HG03378 (cell line): ENCODE measurements around the gene TRNAU1AP.
"Not testable (repeated sequence)": the region's sequence is repeated elsewhere in the genome, so short reads cannot be mapped to it uniquely, and the experiment has no call there.

ENCODE experiments used
- ATAC-seq: cut with Tn5 transposase; IDR thresholded peaks from one replicate; pipeline ENCODE4 v1.9.1; 2021; ENCODE audit warnings: mild to moderate bottlenecking, moderate library complexity; ENCODE audit not compliant: unreplicated experiment

TRNAU1AP gene

DNA sequence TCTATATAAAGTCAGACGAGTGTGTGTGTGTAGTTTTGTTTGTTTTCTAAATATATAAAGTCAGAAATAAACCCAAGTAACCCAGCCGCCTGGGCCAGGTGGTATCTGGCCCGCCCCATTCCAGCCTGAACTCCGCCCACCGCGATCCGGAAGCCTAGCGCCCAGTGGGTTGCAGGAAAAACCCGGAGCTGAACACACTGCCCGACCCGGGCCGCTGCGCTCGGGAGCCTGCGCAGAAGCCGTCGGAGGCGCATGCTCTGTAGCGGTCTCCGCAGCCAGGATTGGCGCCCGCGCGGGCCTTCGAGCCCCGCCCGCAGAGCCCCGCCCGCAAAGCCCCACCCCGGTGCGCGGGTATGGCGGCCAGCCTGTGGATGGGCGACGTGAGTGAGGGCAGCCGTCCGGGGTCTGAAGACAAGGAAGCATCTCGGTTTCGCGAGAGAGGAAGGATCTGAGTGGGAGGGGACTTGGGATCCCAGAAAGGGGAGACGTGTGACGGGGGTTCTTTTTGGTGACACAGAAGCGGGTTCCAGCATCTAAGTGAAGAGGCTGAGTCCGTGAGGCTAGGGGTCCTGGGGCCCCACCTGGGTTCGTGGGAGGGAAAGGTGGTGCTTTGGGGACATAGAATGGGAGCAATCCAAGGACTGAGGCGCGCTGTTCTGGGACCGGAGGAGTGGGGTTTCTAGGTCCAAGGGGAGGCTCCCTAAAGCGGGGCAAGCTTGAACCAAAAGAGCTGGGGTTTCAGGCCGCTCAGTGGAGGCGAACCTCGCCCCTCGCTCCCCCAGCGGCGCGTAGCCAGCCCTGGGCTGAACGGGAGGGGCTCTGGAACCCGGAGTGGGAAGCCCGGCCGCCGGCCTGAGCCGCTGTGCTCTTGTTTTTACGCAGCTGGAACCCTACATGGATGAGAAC, at the start of gene TRNAU1AP:
TRNAU1AP (plus strand) TSS at position 328 of the 906 bp plus-strand sequence; CDS start at position 354, 26 bp downstream.
- ATAC-seq = peak; percentile 89

DNA sequence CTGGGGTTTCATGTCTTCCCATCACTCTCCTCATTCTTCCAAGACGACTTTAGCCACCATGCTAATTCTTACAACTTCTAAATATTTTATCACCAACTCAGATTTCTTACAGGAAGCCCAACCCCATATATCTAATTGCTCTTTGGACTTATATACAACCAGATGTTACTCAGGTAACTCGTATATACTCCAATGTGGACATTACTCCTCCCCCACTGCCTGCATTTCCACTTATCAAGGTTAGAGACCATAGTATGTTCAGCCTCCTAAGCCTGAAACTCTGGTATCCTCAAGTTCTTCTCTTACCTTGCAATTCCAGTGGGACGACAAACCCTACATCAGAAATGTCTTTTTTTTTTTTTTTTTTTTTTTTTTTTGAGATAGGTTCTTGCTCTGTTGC, 49.8 kb upstream of the TRNAU1AP start:
- ATAC-seq = no peak

DNA sequence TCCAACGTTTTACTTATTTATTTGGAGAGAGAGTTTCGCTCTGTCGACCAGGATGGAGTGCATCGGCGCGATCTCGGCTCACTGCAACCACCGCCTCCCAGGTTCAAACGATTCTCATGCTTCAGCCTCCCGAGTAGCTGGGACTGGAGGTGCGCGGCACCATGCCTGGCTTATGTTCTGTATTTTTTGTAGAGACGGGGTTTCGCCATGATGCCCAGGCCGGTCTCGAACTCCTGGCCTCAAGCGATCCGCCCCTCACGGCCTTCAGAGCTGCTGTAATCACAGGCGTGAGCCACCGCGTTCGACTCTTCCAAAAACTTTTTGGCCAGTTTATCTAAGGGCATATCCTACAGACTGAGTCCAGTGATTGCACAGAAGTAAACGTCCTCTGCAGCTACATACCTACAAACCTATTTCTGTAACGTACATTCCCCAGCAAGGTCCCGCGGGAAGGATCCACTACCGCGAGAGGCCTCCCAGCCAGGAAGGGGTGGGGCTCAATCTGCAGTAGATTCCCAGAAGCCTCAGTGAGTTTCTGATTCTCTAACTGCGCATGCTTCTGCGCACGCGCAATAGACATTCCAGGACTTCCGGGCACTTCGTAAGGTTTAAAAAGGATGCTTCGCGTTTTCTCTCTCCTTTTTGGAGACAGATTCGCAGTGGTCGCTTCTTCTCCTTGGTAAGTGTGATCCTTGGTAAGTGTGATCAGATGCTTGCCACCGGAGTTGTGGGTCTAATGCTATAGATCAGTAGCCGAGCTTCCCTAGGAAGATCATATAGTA, 47.3 kb upstream of the TRNAU1AP start, which contains the start of gene RCC1:
RCC1 (plus strand) TSS at position 638 of the 782 bp plus-strand sequence. CDS start 23,824 bp downstream, outside the sequence.
- peak; percentile 69 for ATAC-seq

DNA sequence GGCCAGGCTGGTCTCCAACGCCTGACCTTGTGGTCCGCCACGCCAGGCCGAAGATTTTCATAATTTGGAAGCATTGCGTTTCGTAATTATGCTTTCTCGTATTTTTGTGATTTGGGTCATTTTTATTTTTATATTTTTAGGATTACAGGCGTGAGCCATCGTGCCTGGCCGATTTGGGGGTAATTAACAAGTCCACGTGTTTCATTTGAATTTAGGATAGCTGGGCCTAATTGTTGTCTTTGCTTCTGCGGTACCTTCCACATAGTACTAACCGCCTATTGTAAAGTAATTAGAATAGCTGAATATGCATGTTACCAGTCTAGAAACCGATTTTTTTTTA, 46.0 kb upstream of the TRNAU1AP start:
- ATAC-seq = no peak

DNA sequence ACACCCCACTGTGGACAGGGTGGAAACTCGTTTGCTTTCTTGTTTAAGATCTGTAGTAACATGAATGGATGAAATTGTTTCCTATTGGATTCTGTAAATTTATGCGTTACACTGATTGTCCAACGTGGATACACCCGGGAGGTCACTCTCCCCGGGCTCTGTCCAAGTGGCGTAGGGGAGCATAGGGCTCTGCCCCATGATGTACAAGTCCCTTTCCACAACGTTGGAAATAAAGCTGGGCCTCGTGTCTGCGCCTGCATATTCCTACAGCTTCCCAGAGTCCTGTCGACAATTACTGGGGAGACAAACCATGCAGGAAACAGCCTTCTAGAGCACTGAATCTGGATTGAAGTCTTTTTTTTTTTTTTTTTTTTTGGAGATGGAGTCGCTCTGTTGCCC, 45.6 kb upstream of the TRNAU1AP start:
- ATAC-seq = no peak

DNA sequence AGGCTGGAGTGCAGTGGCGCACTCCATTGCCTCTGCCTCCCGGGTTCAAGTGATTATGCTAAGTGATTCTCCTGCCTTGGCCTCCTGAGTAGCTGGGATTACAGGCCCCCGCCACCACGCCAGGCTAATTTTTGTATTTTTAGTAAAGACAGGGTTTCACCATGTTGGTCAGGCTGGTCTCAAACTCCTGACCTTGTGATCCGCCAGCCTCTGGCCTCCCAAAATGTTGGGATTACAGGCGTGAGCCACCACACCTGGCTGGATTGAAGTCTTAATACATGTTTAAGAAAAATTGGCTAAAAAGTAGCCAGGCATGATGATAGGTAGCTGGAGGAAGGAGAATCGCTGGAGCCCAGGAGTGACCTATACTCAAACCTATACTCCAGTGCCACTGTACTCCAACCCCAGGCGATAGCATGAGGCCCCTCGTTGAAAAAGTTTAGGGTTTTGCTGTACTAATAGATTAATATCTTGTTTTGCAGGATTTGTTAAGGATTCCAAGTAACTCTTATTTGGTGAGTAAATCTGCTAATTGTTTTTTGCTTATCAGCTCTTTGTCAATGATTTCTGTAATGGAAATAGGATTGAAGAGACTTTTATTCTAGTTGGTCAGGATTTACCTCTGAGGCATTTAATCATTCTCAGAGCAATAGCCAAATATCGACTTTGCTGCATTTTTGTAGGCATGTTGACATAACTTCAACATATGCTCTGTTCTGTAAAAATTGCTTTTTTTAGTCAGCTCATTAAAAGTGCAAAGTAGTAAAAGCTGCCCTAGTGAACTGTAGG, 45.0 kb upstream of the TRNAU1AP start:
- no peak for ATAC-seq

DNA sequence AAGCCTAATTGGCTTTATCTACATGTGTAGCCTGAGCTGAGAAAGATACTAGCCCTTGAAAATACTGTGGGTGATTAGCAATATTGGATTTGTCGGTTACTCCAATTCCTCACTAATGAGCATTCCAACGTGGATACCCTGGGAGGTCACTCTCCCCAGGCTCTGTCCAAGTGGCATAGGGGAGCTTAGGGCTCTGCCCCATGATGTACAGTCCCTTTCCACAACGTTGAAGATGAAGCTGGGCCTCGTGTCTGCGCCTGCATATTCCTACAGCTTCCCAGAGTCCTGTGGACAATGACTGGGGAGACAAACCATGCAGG, 44.5 kb upstream of the TRNAU1AP start:
- no peak for ATAC-seq

DNA sequence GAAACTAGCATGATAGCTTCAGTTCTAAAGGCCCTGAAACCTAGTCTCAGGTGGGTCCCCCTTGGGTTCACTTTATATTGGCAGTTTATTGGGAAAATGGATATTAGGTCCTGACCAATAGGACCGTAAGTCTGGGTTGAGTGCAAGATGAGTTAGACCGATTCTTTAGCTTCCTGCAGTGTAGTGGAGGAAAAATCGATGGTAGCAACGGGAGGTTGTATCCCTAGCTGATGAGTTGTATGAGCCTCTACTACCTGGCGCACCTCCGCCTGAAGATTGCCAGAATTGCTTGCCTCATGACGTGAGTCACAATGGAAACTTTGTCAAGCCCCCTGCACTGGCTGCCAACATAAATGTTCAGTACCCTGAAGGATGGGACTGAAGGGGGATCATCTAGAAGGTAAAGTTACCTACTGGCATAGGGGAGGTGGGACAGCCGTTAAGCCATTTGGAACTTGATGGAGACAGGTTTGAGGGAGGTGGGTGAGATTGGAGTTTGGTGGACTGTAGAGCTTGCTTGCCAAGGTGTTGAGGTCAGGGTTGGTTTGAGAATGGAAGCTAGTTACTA, 43.1 kb upstream of the TRNAU1AP start:
- ATAC-seq = no peak

DNA sequence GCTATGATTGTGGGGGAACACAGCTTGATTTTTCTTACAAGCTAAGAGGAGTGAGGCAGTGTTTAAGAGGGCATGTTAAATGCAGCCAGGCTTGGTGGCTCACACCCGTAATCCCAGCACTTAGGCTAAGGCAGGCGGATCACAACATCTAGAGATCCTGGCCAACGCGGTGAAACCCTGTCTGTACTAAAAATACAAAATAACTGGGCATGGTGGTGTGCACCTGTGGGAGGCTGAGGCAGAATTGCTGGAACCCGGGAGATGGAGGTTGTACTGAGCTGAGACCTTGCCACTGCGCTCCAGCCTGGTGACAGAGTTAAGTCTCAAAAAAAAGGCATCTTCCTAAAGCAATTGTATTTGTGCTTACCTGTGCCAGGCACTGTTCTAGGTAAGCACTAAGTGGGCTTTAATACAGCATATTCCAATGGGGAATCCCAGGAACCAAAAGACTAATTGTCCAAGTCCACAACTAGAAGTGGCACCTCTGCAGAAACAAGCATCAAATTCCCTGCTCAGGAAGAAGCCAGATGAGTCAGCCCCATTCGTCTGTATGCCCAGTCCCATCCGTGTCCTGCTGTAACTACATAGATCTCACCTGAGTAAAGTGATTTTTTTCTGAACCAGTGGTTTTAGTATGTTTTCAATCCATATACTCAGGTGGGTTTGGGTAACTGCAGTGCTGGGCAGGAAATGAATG, 42.5 kb upstream of the TRNAU1AP start:
- ATAC-seq = no peak

DNA sequence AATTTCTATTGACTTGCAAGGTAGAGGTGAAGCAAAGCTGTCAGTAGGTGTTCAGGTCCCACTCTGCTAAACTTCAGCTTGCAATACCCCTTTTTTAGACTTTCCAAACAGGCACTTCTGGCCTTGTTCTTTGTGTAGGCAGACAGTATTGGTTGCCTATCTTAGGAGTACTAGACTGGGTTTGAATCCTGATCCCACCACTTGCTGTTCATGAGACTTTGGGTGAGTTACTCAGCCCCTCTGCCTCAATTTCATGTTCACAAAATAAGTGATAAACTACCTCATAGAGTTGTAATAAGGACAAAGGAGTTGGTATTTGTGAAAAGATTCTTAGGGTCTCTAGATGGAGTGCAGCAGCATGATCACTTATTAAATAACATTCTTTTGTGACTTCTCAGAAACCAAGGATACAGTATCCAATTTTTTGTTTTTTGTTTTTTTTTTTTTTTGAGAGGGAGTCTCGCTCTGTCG, 41.9 kb upstream of the TRNAU1AP start:
- no peak for ATAC-seq

DNA sequence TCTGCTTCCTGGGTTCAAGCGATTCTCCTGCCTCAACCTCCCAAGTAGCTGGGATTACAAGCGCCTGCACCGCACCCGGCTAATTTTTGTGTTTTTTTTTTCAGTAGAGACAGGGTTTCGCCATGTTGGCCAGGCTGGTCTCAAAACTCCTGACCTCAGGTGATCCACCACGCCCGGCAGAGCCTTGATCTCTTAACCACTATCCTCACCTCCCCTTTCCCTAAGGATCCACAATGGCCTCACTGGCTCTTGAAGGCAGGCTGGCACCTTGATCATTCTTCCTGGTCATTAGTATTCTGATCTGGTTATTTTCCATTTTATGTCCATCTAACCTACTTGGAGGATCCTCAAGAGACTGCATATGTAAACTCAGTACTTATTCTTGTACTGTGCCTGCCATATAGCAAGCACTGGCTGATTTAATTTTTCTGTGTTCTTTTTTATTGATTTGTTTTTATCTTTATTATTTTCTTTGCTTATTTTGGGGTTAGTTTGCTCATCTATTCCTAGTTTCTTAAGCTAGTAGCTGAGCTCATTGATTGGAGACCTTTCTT, 40.8 kb upstream of the TRNAU1AP start:
- no peak for ATAC-seq

DNA sequence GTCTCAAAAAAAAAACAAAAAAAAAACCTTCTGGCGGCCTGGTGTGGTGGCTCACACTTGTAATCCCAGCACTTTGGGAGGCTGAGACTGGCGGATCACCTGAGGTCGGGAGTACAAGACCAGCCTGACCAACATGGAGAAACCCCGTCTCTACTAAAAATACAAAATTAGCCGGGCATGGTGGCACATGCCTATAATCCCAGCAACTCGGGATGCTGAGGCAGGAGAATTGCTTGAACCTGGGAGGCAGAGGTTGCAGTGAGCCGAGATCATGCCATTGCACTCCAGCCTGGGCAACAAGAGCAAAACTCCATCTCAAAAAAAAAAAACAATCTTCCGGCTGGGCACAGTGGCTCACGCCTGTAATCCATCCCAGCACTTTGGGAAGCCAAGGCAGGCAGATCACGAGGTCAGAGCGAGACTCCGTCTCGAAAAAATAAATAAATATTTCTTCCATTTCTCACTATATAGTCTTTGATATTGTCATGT, 38.4 kb upstream of the TRNAU1AP start:
- not testable (repeated sequence) for ATAC-seq

DNA sequence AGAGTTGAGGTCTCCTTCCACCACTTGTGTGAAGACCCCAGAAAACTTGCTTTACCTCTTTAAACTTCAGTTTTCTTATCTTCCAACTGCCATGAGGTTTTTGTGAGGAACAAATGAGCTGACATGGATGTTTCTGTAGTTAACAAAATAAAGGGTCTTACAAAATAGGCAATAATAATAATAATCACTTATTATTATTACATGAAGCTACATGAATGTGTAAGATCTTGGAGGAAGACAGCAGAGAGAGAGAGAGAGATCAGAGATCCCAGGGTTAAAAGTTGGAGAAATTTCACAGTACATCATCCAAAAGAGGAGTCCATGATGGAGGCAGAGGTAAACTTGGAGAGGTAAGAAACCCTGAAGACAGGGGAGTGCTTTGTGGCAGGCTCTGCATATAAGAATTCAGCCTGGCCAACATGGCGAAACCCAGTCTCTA, 36.3 kb upstream of the TRNAU1AP start:
- ATAC-seq = no peak

DNA sequence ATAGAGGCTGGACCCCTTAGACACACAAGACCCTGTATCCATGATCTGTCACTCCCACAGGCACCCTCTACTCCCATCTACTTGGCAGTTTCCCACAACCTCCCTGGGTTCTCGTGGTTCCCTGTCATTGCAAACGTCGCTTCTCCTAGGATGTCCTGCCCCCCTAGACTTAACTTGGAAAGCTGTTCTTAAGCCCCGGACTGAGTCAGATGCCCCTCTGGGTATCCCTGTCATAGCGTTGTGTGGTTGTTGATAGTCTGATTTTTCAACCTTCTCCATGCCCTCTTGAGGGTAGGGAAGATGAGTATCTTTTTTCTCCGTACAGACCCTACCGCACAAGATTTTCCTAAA, 35.3 kb upstream of the TRNAU1AP start:
- ATAC-seq = no peak

DNA sequence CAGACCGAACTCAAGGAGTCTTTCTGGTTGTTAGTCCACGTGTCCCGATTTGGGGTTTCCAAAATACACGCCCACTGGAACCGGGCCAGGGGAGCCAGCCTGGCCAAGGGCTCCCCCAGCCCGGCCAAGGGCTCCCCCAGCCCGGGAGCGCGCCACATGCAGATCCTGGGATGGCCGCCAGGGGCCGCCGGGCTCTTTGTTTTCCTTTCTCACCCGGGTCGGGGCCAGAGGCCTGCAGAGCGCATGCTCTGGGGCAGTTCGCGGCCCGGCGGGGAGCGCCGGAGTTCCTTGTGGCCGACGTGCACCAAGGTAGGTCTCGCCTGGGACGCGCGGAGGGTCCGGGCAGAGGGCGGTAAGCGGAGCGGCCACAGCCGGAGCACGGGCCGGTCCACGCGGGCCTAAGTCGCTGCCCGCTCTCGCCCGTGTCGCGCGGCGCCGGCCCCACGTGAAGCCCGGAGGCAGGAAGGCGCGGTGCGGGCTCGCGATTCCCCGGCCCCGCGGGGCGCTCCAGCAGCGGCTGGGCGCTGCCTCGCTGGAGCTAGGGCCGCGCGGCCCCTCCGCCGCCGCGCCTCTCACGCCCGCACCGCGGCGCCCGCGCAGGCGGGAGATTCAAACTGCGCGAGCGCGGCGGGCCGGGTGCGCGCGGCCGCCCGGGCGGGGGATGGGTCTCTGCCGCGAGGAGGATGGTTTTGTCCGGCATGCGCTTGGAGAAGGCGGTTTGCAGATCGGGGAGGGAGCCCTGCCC, 34.7 kb upstream of the TRNAU1AP start:
- ATAC-seq = peak; percentile 65

DNA sequence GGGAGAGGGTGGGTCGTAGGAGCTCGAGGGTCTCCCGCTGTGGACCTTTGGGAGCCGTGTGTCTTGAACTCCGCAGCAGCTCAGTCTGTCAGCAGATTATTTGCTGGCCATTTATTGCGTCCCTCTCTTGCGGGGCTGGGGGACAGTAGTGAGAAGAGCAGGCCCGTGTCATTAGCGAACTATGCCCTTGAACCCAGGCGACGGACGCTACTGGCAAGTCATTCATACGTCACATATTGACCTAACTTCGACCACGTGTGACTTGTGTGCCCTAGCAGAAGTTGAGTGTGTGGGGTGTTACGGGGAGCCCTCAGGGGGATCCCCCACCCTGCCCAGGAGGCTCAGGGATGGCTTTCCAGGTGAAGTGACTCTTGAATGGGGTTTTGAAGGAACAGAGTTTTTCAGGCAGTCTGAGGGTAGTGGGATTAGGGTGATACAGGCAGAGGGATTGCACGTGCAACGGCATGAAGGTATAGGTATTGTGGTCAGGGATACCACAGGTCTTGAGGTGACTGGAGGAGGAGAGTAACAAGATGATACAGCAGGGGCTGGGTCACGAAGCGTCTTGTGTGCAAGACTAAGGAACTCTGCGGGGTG, 34.0 kb upstream of the TRNAU1AP start:
- ATAC-seq = no peak

DNA sequence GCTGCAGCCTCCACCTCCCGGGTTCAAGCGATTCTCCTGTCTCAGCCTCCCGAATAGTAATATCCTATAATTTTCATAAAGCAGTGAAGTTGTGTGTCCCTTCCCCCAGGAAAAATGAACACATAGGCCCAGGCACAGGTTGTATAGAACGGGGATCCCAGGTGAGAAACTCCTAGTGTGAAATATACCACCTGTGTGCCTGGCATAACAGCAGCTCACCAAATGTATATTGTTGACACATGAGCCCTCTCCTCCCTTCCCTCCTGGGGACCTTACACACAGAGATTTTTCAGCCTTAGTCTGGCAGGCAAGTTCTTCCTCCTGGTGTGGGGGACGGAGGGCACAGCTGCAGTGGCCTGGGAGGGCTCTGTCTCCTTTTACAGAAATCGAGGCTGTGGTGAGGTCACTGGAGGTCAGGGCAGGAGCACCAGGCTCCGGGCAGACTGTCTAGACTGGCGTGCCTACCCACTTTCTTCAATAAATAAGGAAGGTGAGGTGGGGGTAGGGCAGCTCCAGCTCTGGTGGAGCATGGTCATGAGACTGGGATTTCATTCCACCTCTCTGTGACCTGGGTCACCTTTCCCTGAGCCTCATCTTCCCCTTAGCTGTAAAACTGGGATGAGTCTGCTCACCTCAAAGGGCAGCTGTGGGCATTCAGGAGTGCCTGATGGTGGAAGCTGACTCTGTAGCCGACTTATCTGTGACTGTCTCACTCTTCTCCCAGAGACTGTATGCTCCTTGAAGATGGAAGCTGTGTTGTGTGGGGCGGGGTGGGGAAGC, 32.7 kb upstream of the TRNAU1AP start:
- no peak for ATAC-seq

DNA sequence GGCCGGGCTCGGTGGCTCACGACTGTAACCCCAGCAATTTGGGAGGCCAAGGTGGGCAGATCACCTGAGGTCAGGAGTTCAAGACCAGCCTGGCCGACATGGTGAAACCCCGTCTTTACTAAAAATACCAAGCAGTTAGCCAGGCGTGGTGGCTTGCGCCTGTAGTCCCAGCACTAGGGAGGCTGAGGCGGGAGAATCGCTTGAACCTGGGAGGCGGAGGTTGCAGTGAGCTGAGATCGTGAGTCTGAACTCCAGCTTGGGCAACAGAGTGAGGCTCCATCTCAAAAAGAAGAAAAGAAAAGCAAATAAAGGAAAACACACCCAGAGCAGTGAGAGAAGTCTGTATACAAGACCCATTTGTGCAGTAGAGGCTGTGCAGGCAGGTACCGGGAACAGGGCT, 32.1 kb upstream of the TRNAU1AP start:
- not testable (repeated sequence) for ATAC-seq
